HG03066 (cell line): ENCODE data around the gene ZMPSTE24.
"Not testable (repeated sequence)": the region's sequence is repeated elsewhere in the genome, so short reads cannot be mapped to it uniquely, and the experiment has no call there.

Experiments
- ATAC-seq: cut with Tn5 transposase; IDR thresholded peaks from one replicate; pipeline ENCODE4 v1.9.1; 2021; ENCODE audit warnings: low read depth; ENCODE audit not compliant: unreplicated experiment

Gene ZMPSTE24

GRCh38 chr1:40316595-40317393 is 58.8 kb downstream of the ZMPSTE24 start, which contains the start of gene COL9A2:
Gene COL9A2 (minus strand): TSS chr1:40317286. CDS start chr1:40317197, 89 bp downstream.
- ATAC-seq = no peak

- no peak for ATAC-seq
These were observed 59.5 kb downstream of the ZMPSTE24 start for GRCh38 chr1:40317394-40318074.

- ATAC-seq = no peak
These were observed 60.4 kb downstream of the ZMPSTE24 start for GRCh38 chr1:40318476-40318875.

- no peak for ATAC-seq
These were observed 61.1 kb downstream of the ZMPSTE24 start for GRCh38 chr1:40318970-40319621.

GRCh38 chr1:40331403-40331802 is 73.4 kb downstream of the ZMPSTE24 start:
- not testable (repeated sequence) for ATAC-seq

- no peak for ATAC-seq
These were observed 74.7 kb downstream of the ZMPSTE24 start for GRCh38 chr1:40332695-40333094.

GRCh38 chr1:40337443-40337842 is 79.4 kb downstream of the ZMPSTE24 start:
- ATAC-seq = no peak

- no peak for ATAC-seq
These were observed 80.8 kb downstream of the ZMPSTE24 start for GRCh38 chr1:40338745-40339419.

GRCh38 chr1:40339420-40340323 is 81.6 kb downstream of the ZMPSTE24 start:
- no peak for ATAC-seq

GRCh38 chr1:40341491-40342380 is 83.7 kb downstream of the ZMPSTE24 start:
- no peak for ATAC-seq

GRCh38 chr1:40342381-40342717 is 84.3 kb downstream of the ZMPSTE24 start:
- ATAC-seq = not testable (repeated sequence)
